Cardiac muscle cell (in vitro differentiated cells and primary cell): Measurements from ENCODE around the gene ZNF292. TPM values are rescaled to one million over a fixed set of nuclear protein-coding genes. Genes with fewer than 3 reads are reported as not detected.
"Not testable (repeated sequence)": the region's sequence is repeated elsewhere in the genome, so short reads cannot be mapped to it uniquely, and the experiment has no call there.

Experiments used
- DNase-seq, 2 donors: peaks; one replicate each; pipeline versions ENCODE4 v3.0.0 to v3.0.0-alpha.2; 2010 to 2017; ENCODE audit warnings: low read depth in 1 of 2, low spot score in 1 of 2
- H3K27ac ChIP-seq: fragments of 200-600 bp; sonication (generic); 2 replicates; pipeline ENCODE4 v1.5.1; 2016
- H3K27me3 ChIP-seq: fragments of 200-600 bp; sonication (generic); 2 replicates; pipeline ENCODE4 v1.6.0; 2016; ENCODE audit warnings: control low read depth
- H3K36me3 ChIP-seq: fragments of 200-600 bp; sonication (generic); 2 replicates; pipeline ENCODE4 v1.5.1; 2016; ENCODE audit warnings: control low read depth
- H3K4me1 ChIP-seq: fragments of 200-600 bp; sonication (generic); 2 replicates; pipeline ENCODE4 v1.8.1; 2017; ENCODE audit warnings: low read depth, mild to moderate bottlenecking, mixed run types
- H3K4me3 ChIP-seq: fragments of 200-600 bp; sonication (generic); 2 replicates; pipeline ENCODE4 v1.5.1; 2016; ENCODE audit warnings: mild to moderate bottlenecking
- H3K9me3 ChIP-seq: fragments of 200-600 bp; sonication (generic); 2 replicates; pipeline ENCODE4 v1.5.1; 2017; ENCODE audit warnings: low read depth, mild to moderate bottlenecking, control low read depth
- polyA plus RNA-seq: library from polyadenylated mRNA; unstranded; fragments of >200 nt; fragmentation: Nextera tagmentation; extraction: Ambion mirVana; gene quantifications from 2 replicates; pipeline ENCODE4 v1.2.1, GENCODE V29; 2016
- total RNA-seq: library from RNA; depleted of rRNA; stranded (reverse); fragments of >200 nt; gene quantifications from 2 replicates; pipeline ENCODE4 v1.2.3, GENCODE V29; 2016
- TF ChIP-seq, protein P1 (sequence below): IDR thresholded peaks from 2 replicates; pipeline ENCODE4 v1.5.1; 2012; ENCODE audit warnings: low read depth, mild to moderate bottlenecking, low read length

ZNF292 gene
- total and polyA plus RNA-seq, 2 experiments from 2014 or later: 48.7 to 50.4 TPM

DNA sequence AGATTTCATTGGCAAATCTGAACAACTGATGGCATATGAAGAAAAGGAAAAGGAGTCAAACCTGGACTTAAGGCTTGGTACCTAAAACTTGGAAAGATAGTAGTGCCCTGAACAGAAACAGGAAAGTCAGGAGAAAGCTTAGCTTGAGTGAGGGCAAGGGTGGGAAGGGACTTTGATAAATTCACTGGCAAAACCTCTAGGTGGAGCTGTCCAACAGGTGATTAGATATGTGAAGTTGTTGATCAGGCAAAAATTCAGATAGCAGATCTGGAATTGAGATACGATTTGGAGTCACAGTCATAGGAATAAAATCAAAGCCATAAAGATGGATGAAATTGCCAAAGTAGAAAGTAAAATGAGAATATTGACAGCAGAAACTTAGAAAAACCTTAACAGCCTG is 16.1 kb upstream of the ZNF292 start:
- peak; percentile 17 to 61 for DNase-seq
- TF ChIP-seq, protein P1, sequence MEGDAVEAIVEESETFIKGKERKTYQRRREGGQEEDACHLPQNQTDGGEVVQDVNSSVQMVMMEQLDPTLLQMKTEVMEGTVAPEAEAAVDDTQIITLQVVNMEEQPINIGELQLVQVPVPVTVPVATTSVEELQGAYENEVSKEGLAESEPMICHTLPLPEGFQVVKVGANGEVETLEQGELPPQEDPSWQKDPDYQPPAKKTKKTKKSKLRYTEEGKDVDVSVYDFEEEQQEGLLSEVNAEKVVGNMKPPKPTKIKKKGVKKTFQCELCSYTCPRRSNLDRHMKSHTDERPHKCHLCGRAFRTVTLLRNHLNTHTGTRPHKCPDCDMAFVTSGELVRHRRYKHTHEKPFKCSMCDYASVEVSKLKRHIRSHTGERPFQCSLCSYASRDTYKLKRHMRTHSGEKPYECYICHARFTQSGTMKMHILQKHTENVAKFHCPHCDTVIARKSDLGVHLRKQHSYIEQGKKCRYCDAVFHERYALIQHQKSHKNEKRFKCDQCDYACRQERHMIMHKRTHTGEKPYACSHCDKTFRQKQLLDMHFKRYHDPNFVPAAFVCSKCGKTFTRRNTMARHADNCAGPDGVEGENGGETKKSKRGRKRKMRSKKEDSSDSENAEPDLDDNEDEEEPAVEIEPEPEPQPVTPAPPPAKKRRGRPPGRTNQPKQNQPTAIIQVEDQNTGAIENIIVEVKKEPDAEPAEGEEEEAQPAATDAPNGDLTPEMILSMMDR: peak; percentile 67
- Histone ChIP-seq H3K36me3 (no peaks in the 10 kb centered on the region), H3K27me3 (no peaks in the 10 kb centered on the region), H3K4me1 (no peaks in the 10 kb centered on the region), H3K27ac (no peak overlapping the region), H3K9me3 (no peaks in the 10 kb centered on the region), H3K4me3 (no peak overlapping the region)

DNA sequence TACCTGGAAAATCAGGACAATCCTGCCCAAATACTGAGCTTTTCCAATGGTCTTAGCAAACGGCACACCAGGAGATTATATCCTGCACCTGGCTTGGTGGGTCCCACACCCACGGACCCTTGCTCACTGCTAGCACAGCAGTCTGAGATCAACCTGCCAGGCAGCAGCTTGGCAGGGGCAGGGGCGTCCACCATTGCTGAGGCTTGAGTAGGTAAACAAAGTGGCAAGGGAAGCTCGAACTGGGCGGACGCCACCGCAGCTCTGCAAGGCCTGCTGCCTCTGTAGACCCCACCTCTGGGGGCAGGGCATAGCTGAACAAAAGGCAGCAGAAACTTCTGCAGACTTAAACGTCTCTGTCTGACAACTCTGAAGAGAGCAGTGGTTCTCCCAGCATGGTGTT is 15.4 kb upstream of the ZNF292 start:
- DNase-seq, H3K4me3 ChIP-seq, H3K27ac ChIP-seq, H3K27me3 ChIP-seq, H3K36me3 ChIP-seq, H3K9me3 ChIP-seq, H3K4me1 ChIP-seq: not testable (repeated sequence)

DNA sequence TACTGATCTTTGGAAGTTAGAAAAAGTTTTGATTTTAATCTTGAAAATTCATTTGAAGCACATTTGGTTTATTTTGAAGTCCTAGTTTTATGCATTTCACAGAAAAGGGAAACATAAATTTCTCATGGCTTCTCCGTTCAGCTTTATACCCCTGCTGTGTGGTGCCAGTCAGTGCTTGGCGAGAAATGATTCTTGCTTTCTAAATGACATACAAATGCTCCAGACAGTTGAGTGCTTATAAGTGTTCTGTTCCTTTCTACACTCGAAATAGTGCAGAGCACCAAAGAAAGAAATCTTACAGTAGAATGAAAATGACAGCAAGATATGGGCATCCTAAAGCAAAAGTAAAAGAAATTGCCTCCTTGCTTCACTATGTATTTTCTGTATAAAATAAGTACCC is 9.0 kb upstream of the ZNF292 start:
- Histone ChIP-seq H3K27ac (no peak overlapping the region), H3K27me3 (peaks cover 4% of the 10 kb centered on the region), H3K4me3 (no peak overlapping the region), H3K9me3 (no peaks in the 10 kb centered on the region), H3K36me3 (no peaks in the 10 kb centered on the region), H3K4me1 (no peaks in the 10 kb centered on the region)
- TF ChIP-seq, protein P1: no peak
- DNase-seq: no peak

DNA sequence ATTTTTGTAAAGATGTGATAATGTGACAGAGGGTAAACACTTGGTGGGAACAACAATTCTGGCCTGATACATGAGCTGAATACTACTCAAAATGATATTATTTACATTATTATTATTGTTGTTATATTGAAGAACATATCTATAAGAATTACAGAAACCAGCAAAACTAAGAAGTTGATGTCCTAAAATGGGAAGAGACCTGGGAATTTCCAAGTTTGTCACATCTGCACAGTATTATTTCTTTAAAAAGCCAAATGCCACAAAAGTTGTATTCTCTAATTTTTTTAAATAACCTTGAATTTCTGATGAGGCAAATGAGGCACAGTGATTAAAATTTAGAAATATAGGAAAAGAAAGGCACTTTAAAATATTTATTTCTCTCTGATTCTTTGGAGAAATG is 5.0 kb upstream of the ZNF292 start:
- DNase-seq: no peak
- H3K4me1 ChIP-seq: peaks cover 9% of the 10 kb centered on the region
- TF ChIP-seq, protein P1: no peak

DNA sequence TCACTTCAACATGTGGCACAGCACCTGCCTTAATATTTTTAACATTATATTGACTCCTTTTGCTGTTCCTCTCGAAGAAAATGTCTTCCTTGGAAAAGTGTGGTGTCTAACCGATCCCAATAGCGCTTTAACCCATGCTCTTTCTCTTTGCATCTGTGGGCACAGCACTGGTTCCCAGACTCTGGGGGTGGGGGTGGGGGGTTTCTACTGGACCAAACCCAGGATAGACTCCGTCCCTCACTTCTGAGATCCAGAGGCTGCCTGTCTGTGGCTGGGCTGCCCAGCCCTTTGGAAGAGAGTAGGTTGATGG is 3.9 kb upstream of the ZNF292 start:
- peak overlapping the region; percentile 68 for H3K27ac ChIP-seq
- H3K4me3 ChIP-seq: peak overlapping the region; percentile 18

More for the DNA sequence above, 5.0 kb upstream of the ZNF292 start:
- H3K27ac ChIP-seq: no peak overlapping the region
- peaks cover 4% of the 10 kb centered on the region for H3K27me3 ChIP-seq
- no peaks in the 10 kb centered on the region for H3K9me3 ChIP-seq
- no peak overlapping the region for H3K4me3 ChIP-seq
- H3K36me3 ChIP-seq: no peaks in the 10 kb centered on the region

DNA sequence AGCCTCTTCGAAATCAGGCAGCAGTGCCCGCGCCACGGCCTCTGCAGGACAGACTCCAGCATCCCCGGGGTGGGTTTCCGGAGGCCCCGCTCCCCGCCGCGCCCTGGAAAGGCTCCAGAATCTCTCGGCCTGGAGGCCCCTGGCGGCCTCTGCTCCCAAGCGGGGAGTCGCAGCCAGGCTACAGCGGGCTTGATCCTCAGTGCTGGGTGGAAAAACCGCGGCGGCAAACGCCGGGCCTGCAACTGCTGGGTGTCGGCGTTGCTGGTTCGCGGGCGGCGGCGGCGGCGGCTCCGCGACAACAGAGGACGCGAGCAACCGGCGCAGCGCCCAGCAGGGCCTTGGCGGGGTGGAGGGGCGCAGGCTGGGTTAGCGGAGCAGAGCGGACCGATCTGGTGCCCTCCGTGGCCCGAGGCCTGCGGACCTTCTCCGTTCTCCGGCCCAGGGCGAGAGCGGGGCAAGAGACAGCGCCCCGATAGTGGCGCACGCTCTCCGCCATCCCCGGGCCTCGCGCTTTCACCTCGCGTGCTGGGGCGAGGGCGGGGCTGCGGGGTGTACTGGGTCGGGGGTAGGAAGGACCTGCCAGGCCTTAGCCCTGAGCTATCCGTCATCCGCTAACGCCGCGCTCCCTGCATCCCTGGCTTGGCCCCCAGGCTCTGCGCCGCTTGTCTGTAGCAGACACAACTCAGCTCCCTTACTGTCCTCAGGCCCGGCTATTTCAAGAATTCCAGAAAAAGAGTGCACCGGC is 3.4 kb upstream of the ZNF292 start:
- DNase-seq: peak; percentile 58 to 76
- H3K27ac ChIP-seq: peak overlapping the region; percentile 68

More for the DNA sequence above, 3.9 kb upstream of the ZNF292 start:
- TF ChIP-seq, protein P1: no peak
- DNase-seq: no peak
- Histone ChIP-seq H3K4me1 (peaks cover 9% of the 10 kb centered on the region), H3K27me3 (peaks cover 4% of the 10 kb centered on the region), H3K9me3 (no peaks in the 10 kb centered on the region), H3K36me3 (no peaks in the 10 kb centered on the region)

More for the DNA sequence above, 3.4 kb upstream of the ZNF292 start:
- Histone ChIP-seq H3K4me3 (peak overlapping the region; percentile 18), H3K4me1 (peaks cover 9% of the 10 kb centered on the region), H3K27me3 (peaks cover 4% of the 10 kb centered on the region), H3K36me3 (no peaks in the 10 kb centered on the region), H3K9me3 (no peaks in the 10 kb centered on the region)
- TF ChIP-seq, protein P1: no peak
